Measurements from ENCODE around the gene RAB19.

Gene RAB19

GRCh38 chr7:140433396-140433795 is 29.5 kb downstream of the RAB19 start:
- Histone ChIP-seq H2AFZ (ENCODE audit: low read depth, low read length) (no peak overlapping the region), H3K4me2 (ENCODE audit: insufficient read depth, low read length) (no peak overlapping the region), H3K27ac (ENCODE audit: low read length) (no peak overlapping the region), H3K79me2 (ENCODE audit: insufficient read depth, low read length) (no peaks in the 10 kb centered on the region), H3K36me3 (ENCODE audit: insufficient read depth, low read length) (no peaks in the 10 kb centered on the region), H4K20me1 (ENCODE audit: insufficient read depth, low read length) (no peaks in the 10 kb centered on the region), H3K9ac (ENCODE audit: low read depth, low read length) (no peak overlapping the region), H3K9me3 (ENCODE audit: insufficient read depth, low read length, severe bottlenecking) (no peaks in the 10 kb centered on the region), H3K4me1 (ENCODE audit: insufficient read depth, low read length) (no peaks in the 10 kb centered on the region), H3K27me3 (ENCODE audit: insufficient read depth, low read length, poor library complexity) (no peaks in the 10 kb centered on the region), H3K4me3 (ENCODE audit: low read depth in 1 of 2, low read length in 2 of 2) (no peak overlapping the region)
- TF ChIP-seq, protein P1, sequence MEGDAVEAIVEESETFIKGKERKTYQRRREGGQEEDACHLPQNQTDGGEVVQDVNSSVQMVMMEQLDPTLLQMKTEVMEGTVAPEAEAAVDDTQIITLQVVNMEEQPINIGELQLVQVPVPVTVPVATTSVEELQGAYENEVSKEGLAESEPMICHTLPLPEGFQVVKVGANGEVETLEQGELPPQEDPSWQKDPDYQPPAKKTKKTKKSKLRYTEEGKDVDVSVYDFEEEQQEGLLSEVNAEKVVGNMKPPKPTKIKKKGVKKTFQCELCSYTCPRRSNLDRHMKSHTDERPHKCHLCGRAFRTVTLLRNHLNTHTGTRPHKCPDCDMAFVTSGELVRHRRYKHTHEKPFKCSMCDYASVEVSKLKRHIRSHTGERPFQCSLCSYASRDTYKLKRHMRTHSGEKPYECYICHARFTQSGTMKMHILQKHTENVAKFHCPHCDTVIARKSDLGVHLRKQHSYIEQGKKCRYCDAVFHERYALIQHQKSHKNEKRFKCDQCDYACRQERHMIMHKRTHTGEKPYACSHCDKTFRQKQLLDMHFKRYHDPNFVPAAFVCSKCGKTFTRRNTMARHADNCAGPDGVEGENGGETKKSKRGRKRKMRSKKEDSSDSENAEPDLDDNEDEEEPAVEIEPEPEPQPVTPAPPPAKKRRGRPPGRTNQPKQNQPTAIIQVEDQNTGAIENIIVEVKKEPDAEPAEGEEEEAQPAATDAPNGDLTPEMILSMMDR (IDR thresholded peaks at IDR 0.05; ENCODE audit: borderline replicate concordance, extremely low read depth, low read length, poor library complexity, severe bottlenecking), result no peak
- TF ChIP-seq EZH2 (IDR thresholded peaks at IDR 0.05; ENCODE audit: borderline replicate concordance, low read depth, low read length, severe bottlenecking), result no peak
- ATAC-seq (ENCODE audit: insufficient read depth, low read depth) (no peak), DNase-seq (no peak)

GRCh38 chr7:140435252-140435895 is 31.5 kb downstream of the RAB19 start:
- no peak overlapping the region for H3K9ac ChIP-seq (ENCODE audit: low read depth, low read length)
- H3K36me3 ChIP-seq (ENCODE audit: insufficient read depth, low read length), result no peaks in the 10 kb centered on the region
- no peak for ATAC-seq (ENCODE audit: insufficient read depth, low read depth)
- H3K27me3 ChIP-seq (ENCODE audit: insufficient read depth, low read length, poor library complexity), result no peaks in the 10 kb centered on the region
- H3K9me3 ChIP-seq (ENCODE audit: insufficient read depth, low read length, severe bottlenecking), result no peaks in the 10 kb centered on the region
- no peaks in the 10 kb centered on the region for H4K20me1 ChIP-seq (ENCODE audit: insufficient read depth, low read length)
- TF ChIP-seq, protein P1 (IDR thresholded peaks at IDR 0.05; ENCODE audit: borderline replicate concordance, extremely low read depth, low read length, poor library complexity, severe bottlenecking), result no peak
- TF ChIP-seq EZH2 (IDR thresholded peaks at IDR 0.05; ENCODE audit: borderline replicate concordance, low read depth, low read length, severe bottlenecking), result no peak
- no peaks in the 10 kb centered on the region for H3K4me1 ChIP-seq (ENCODE audit: insufficient read depth, low read length)
- no peaks in the 10 kb centered on the region for H3K79me2 ChIP-seq (ENCODE audit: insufficient read depth, low read length)
- no peak overlapping the region for H3K4me3 ChIP-seq (ENCODE audit: low read depth in 1 of 2, low read length in 2 of 2)
- DNase-seq, result no peak
- no peak overlapping the region for H2AFZ ChIP-seq (ENCODE audit: low read depth, low read length)
- no peak overlapping the region for H3K27ac ChIP-seq (ENCODE audit: low read length)
- no peak overlapping the region for H3K4me2 ChIP-seq (ENCODE audit: insufficient read depth, low read length)

GRCh38 chr7:140439359-140439758 is 35.5 kb downstream of the RAB19 start:
- no peak overlapping the region for H3K4me3 ChIP-seq (ENCODE audit: low read depth in 1 of 2, low read length in 2 of 2)
- no peaks in the 10 kb centered on the region for H4K20me1 ChIP-seq (ENCODE audit: insufficient read depth, low read length)
- DNase-seq (no peak), ATAC-seq (ENCODE audit: insufficient read depth, low read depth) (no peak)
- H3K36me3 ChIP-seq (ENCODE audit: insufficient read depth, low read length), result no peaks in the 10 kb centered on the region
- no peaks in the 10 kb centered on the region for H3K4me1 ChIP-seq (ENCODE audit: insufficient read depth, low read length)
- no peak overlapping the region for H2AFZ ChIP-seq (ENCODE audit: low read depth, low read length)
- H3K27ac ChIP-seq (ENCODE audit: low read length), result no peak overlapping the region
- H3K4me2 ChIP-seq (ENCODE audit: insufficient read depth, low read length), result no peak overlapping the region
- TF ChIP-seq, protein P1 (IDR thresholded peaks at IDR 0.05; ENCODE audit: borderline replicate concordance, extremely low read depth, low read length, poor library complexity, severe bottlenecking), result no peak
- no peak for TF ChIP-seq EZH2 (IDR thresholded peaks at IDR 0.05; ENCODE audit: borderline replicate concordance, low read depth, low read length, severe bottlenecking)
- no peaks in the 10 kb centered on the region for H3K27me3 ChIP-seq (ENCODE audit: insufficient read depth, low read length, poor library complexity)
- H3K9ac ChIP-seq (ENCODE audit: low read depth, low read length), result no peak overlapping the region
- H3K79me2 ChIP-seq (ENCODE audit: insufficient read depth, low read length), result no peaks in the 10 kb centered on the region
- H3K9me3 ChIP-seq (ENCODE audit: insufficient read depth, low read length, severe bottlenecking), result no peaks in the 10 kb centered on the region
